ENCODE results near the gene LRIG1. TPM values are rescaled to one million over a fixed set of nuclear protein-coding genes. Genes with fewer than 3 reads are reported as not detected.

The LRIG1 gene
- total and polyA plus RNA-seq, 7 experiments from 2014 or later, result 14.5 to 46.3 (median 34.4) TPM

DNA sequence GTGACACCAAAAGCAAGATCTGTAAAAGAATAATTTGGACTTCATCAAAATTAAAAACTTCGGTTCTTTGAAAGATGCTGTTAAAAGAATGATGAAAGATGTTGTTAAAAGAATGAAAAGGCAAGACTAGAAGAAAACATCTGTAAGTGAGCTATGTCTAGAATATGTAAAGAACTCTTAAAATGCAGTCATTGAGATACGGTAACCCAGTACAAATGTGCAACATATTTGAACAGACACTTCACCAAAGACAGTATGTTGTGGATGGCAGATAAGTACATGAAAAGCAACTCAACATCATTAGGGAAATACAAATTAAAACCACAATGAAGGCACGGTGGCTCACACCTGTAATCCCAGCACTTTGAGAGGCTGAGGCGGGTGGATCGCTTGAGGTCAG, 139.5 kb downstream of the LRIG1 start:
- H3K36me3 Mint-ChIP-seq, result peaks cover 0 to 34% (median 20%) of the 10 kb centered on the region in 5 donors
- POLR2A ChIA-PET, result no interaction called here
- H3K27ac Mint-ChIP-seq, result peak overlapping the region in 1 of 9 donors; percentile 2
- no peak overlapping the region for H3K27ac ChIP-seq (ENCODE audit: low read depth, low read length)
- intact Hi-C loops (cut with micrococcal nuclease), result no loop called here
- DNase-seq, result no peak
- no peaks in the 10 kb centered on the region for H3K4me1 ChIP-seq (ENCODE audit: control insufficient read depth in 2 of 2, insufficient read depth in 2 of 2, low read length in 2 of 2)
- H3K4me3 ChIP-seq (ENCODE audit: low read length), result no peak overlapping the region
- no peaks in the 10 kb centered on the region for H3K9me3 ChIP-seq (ENCODE audit: control insufficient read depth in 2 of 3, low read length in 3 of 3)
- CTCF ChIA-PET, result no interaction called here
- no peak for ATAC-seq
- no peaks in the 10 kb centered on the region for H3K9me3 Mint-ChIP-seq
- no peaks in the 10 kb centered on the region for H3K27me3 Mint-ChIP-seq
- H3K36me3 ChIP-seq (ENCODE audit: control insufficient read depth in 2 of 3, insufficient read depth in 3 of 3, low read length in 3 of 3), result no peaks in the 10 kb centered on the region
- no peaks in the 10 kb centered on the region for H3K27me3 ChIP-seq (ENCODE audit: control insufficient read depth in 2 of 2, insufficient read depth in 2 of 2, low read length in 2 of 2)
- H3K4me3 Mint-ChIP-seq, result no peak overlapping the region
- H3K4me1 Mint-ChIP-seq, result peaks cover 0 to 5% (median 0%) of the 10 kb centered on the region in 7 donors

DNA sequence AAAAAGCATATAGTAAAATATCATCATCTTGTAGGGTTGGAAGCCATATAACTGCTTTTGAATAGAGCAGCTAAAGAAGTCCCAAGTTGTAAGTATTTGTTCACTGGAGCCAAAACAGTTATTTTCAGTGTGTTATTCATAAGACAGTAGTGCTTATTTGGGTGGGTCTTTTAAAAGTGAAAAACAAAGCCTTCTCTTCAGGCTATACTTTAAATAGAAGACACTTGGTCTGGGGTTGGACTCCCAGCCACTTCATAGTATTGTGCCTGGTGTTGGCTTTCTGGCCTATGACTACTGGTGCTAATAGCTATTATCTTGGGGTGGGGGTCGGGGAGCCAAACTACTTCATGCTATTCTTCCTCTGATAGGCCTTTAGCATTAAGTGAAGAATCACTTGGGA, 144.8 kb downstream of the LRIG1 start:
- POLR2A ChIA-PET, result no interaction called here
- Mint-ChIP-seq H3K36me3 (peaks cover 0 to 29% (median 5%) of the 10 kb centered on the region in 5 donors), H3K27ac (no peak overlapping the region), H3K27me3 (no peaks in the 10 kb centered on the region), H3K9me3 (no peaks in the 10 kb centered on the region), H3K4me3 (no peak overlapping the region), H3K4me1 (peaks cover 0 to 27% (median 7%) of the 10 kb centered on the region in 7 donors)
- Histone ChIP-seq H3K4me3 (ENCODE audit: low read length) (no peak overlapping the region), H3K36me3 (ENCODE audit: control insufficient read depth in 2 of 3, insufficient read depth in 3 of 3, low read length in 3 of 3) (no peaks in the 10 kb centered on the region), H3K9me3 (ENCODE audit: control insufficient read depth in 2 of 3, low read length in 3 of 3) (no peaks in the 10 kb centered on the region), H3K4me1 (ENCODE audit: control insufficient read depth in 2 of 2, insufficient read depth in 2 of 2, low read length in 2 of 2) (peaks cover 0 to 7% of the 10 kb centered on the region in 2 donors), H3K27me3 (ENCODE audit: control insufficient read depth in 2 of 2, insufficient read depth in 2 of 2, low read length in 2 of 2) (no peaks in the 10 kb centered on the region), H3K27ac (ENCODE audit: low read depth, low read length) (no peak overlapping the region)
- no peak for DNase-seq
- CTCF ChIA-PET, result interaction anchor here (0.5 to 0.6 kb wide), 2 partner anchors 143 to 476 kb away, joined by 3 to 4 read pairs; no protein-coding TSS in a partner anchor
- intact Hi-C loops (cut with micrococcal nuclease), result no loop called here
- no peak for ATAC-seq

DNA sequence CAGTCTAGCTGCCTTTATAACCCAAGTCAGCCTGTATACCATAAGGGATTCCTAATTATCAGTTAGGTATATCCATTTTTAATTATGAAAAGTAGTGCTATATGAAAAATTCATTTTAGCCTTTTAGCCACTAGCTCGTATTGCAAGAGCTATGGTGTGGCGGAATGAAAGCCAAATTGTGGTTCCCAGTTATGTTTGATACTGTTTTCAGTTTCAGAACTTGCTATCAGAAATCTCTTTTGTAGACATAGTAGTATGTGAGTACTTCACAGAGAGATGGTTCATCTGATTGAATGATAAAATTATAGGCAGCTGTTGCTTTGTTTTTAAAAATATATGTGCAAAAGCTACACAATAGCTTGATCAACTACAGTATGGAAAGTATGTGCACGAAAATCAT, 145.4 kb downstream of the LRIG1 start:
- Histone ChIP-seq H3K27me3 (ENCODE audit: control insufficient read depth in 2 of 2, insufficient read depth in 2 of 2, low read length in 2 of 2) (no peaks in the 10 kb centered on the region), H3K27ac (ENCODE audit: low read depth, low read length) (no peak overlapping the region), H3K36me3 (ENCODE audit: control insufficient read depth in 2 of 3, insufficient read depth in 3 of 3, low read length in 3 of 3) (no peaks in the 10 kb centered on the region), H3K4me3 (ENCODE audit: low read length) (no peak overlapping the region), H3K9me3 (ENCODE audit: control insufficient read depth in 2 of 3, low read length in 3 of 3) (no peaks in the 10 kb centered on the region), H3K4me1 (ENCODE audit: control insufficient read depth in 2 of 2, insufficient read depth in 2 of 2, low read length in 2 of 2) (peaks cover 0 to 7% of the 10 kb centered on the region in 2 donors)
- no peak overlapping the region for H3K4me3 Mint-ChIP-seq
- intact Hi-C loops (cut with micrococcal nuclease), result no loop called here
- ChIA-PET POLR2A (interaction anchor here (0.6 kb wide), 1 partner anchor 70 kb away, joined by 3 read pairs; no protein-coding TSS in a partner anchor), CTCF (no interaction called here)
- H3K36me3 Mint-ChIP-seq, result peaks cover 0 to 31% (median 10%) of the 10 kb centered on the region in 5 donors
- peak overlapping the region in 1 of 9 donors; percentile 7 for H3K27ac Mint-ChIP-seq
- ATAC-seq (no peak), DNase-seq (no peak)
- H3K9me3 Mint-ChIP-seq, result no peaks in the 10 kb centered on the region
- no peaks in the 10 kb centered on the region for H3K27me3 Mint-ChIP-seq
- peaks cover 0 to 30% (median 9%) of the 10 kb centered on the region in 7 donors for H3K4me1 Mint-ChIP-seq

DNA sequence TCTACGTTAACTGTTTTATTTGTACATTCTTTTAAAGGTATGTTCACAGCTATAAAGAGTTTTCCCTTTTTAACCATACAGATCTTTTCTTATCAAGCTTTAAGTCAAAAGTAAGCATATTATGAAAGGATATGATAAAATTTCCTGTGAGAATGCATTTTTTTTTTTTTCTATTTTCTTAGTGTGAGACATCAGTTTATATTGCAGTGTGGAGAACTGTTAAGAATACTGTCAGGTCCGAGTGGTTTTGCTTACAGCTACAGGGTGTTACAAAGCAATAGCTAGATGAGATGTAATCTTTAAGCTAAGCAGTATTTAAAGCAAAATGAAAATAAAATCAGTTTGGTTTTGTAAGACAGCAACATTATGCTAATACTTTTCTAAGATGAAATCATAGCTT, 146.8 kb downstream of the LRIG1 start:
- ATAC-seq, result peak; percentile 75
- POLR2A ChIA-PET, result interaction anchor here (0.6 kb wide), 1 partner anchor 9 kb away, joined by 3 read pairs; no protein-coding TSS in a partner anchor
- CTCF ChIA-PET, result interaction anchor here (0.7 kb wide), 1 partner anchor 457 kb away, joined by 6 read pairs; no protein-coding TSS in a partner anchor
- no peak overlapping the region for H3K4me3 Mint-ChIP-seq
- H3K27ac Mint-ChIP-seq, result no peak overlapping the region
- Histone ChIP-seq H3K36me3 (ENCODE audit: control insufficient read depth in 2 of 3, insufficient read depth in 3 of 3, low read length in 3 of 3) (no peaks in the 10 kb centered on the region), H3K9me3 (ENCODE audit: control insufficient read depth in 2 of 3, low read length in 3 of 3) (no peaks in the 10 kb centered on the region), H3K4me1 (ENCODE audit: control insufficient read depth in 2 of 2, insufficient read depth in 2 of 2, low read length in 2 of 2) (peaks cover 0 to 7% of the 10 kb centered on the region in 2 donors), H3K4me3 (ENCODE audit: low read length) (no peak overlapping the region), H3K27ac (ENCODE audit: low read depth, low read length) (no peak overlapping the region), H3K27me3 (ENCODE audit: control insufficient read depth in 2 of 2, insufficient read depth in 2 of 2, low read length in 2 of 2) (no peaks in the 10 kb centered on the region)
- no peak for DNase-seq
- H3K9me3 Mint-ChIP-seq, result no peaks in the 10 kb centered on the region
- peaks cover 0 to 34% (median 20%) of the 10 kb centered on the region in 5 donors for H3K36me3 Mint-ChIP-seq
- intact Hi-C loops (cut with micrococcal nuclease), result no loop called here
- H3K27me3 Mint-ChIP-seq, result no peaks in the 10 kb centered on the region
- H3K4me1 Mint-ChIP-seq, result peaks cover 0 to 30% (median 9%) of the 10 kb centered on the region in 7 donors

DNA sequence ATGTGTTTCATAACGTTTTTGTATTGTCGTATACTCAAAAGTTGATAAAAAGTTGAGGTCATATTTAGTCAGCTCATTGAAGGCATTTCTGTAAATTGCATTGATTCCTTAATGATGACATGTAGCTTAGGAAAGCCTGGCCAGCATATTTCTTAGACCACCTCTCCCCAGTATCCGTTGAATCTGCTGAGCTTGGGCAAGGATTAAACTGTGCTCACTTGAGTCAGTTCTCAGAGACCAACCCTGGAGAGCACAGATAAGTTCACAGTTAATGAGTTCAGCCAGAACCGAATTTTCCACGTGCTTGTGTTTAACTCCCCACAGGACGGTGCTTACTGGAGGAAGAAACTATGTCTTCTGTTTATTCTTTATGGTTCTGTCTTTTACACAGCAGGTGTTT, 147.3 kb downstream of the LRIG1 start:
- Histone ChIP-seq H3K27ac (ENCODE audit: low read depth, low read length) (no peak overlapping the region), H3K4me1 (ENCODE audit: control insufficient read depth in 2 of 2, insufficient read depth in 2 of 2, low read length in 2 of 2) (peaks cover 0 to 7% of the 10 kb centered on the region in 2 donors), H3K9me3 (ENCODE audit: control insufficient read depth in 2 of 3, low read length in 3 of 3) (no peaks in the 10 kb centered on the region), H3K36me3 (ENCODE audit: control insufficient read depth in 2 of 3, insufficient read depth in 3 of 3, low read length in 3 of 3) (no peaks in the 10 kb centered on the region), H3K27me3 (ENCODE audit: control insufficient read depth in 2 of 2, insufficient read depth in 2 of 2, low read length in 2 of 2) (no peaks in the 10 kb centered on the region), H3K4me3 (ENCODE audit: low read length) (no peak overlapping the region)
- no peaks in the 10 kb centered on the region for H3K9me3 Mint-ChIP-seq
- peaks cover 0 to 30% (median 9%) of the 10 kb centered on the region in 7 donors for H3K4me1 Mint-ChIP-seq
- no peak for ATAC-seq
- H3K4me3 Mint-ChIP-seq, result no peak overlapping the region
- H3K27ac Mint-ChIP-seq, result no peak overlapping the region
- H3K27me3 Mint-ChIP-seq, result no peaks in the 10 kb centered on the region
- DNase-seq, result no peak
- intact Hi-C loops (cut with micrococcal nuclease), result no loop called here
- POLR2A ChIA-PET, result interaction anchor here (0.6 kb wide), 1 partner anchor 8 kb away, joined by 3 read pairs; no protein-coding TSS in a partner anchor
- H3K36me3 Mint-ChIP-seq, result peaks cover 0 to 38% (median 21%) of the 10 kb centered on the region in 5 donors
- CTCF ChIA-PET, result interaction anchor here (0.7 kb wide), 1 partner anchor 458 kb away, joined by 6 read pairs; no protein-coding TSS in a partner anchor

DNA sequence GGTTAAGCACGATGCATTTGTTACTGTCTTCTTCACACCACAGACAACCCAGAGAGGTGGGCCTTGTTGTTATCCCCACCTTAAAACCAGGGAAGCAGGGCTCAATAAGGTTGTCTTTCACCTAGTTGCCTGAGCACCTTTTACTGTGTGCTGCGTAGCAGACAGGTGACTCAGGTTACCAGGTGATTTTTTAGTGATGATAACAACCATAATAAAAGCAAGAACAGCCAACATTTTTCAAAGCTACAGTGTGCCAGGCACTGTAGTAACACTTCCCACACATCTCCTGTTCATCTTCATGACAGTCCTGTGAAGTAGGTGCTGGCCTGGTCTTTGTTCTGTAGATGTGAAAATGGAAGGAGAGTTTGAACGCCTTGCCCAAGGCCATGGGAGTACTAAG, 147.8 kb downstream of the LRIG1 start:
- ATAC-seq, result no peak

DNA sequence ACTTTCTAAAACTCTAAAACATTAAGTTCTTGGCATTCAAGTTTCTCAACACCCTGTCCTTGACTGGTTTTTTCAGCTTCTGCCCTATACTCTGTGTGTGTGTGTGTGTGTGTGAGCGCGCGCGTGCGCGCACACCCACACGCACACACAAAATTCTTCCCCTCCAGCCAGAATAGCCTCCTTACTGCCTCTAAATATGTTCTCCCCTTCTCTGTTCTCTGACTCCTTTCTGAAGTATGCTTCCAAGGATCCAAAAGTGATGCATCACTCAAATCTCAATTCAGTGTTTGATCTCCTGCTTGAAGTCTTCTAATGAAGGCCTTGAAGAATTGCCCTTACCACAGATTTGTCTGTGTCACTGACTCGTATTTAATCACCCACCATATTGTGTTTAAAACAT, 150.2 kb downstream of the LRIG1 start:
- H3K27ac Mint-ChIP-seq, result peak overlapping the region in 2 of 9 donors; percentile 0 to 56
- CTCF ChIA-PET, result interaction anchor here (0.6 kb wide), 1 partner anchor 14 kb away, joined by 3 read pairs; no protein-coding TSS in a partner anchor
- Histone ChIP-seq H3K9me3 (ENCODE audit: control insufficient read depth in 2 of 3, low read length in 3 of 3) (no peaks in the 10 kb centered on the region), H3K4me1 (ENCODE audit: control insufficient read depth in 2 of 2, insufficient read depth in 2 of 2, low read length in 2 of 2) (peaks cover 0 to 7% of the 10 kb centered on the region in 2 donors), H3K4me3 (ENCODE audit: low read length) (no peak overlapping the region), H3K27me3 (ENCODE audit: control insufficient read depth in 2 of 2, insufficient read depth in 2 of 2, low read length in 2 of 2) (no peaks in the 10 kb centered on the region), H3K36me3 (ENCODE audit: control insufficient read depth in 2 of 3, insufficient read depth in 3 of 3, low read length in 3 of 3) (peaks cover 0 to 8% (median 0%) of the 10 kb centered on the region in 3 experiments), H3K27ac (ENCODE audit: low read depth, low read length) (no peak overlapping the region)
- ATAC-seq, result no peak
- peaks cover 8 to 58% (median 43%) of the 10 kb centered on the region in 5 donors for H3K36me3 Mint-ChIP-seq
- H3K4me3 Mint-ChIP-seq, result no peak overlapping the region
- intact Hi-C loops (cut with micrococcal nuclease), result no loop called here
- no peak for DNase-seq
- H3K9me3 Mint-ChIP-seq, result peaks cover 0 to 10% (median 0%) of the 10 kb centered on the region in 11 donors
- no peaks in the 10 kb centered on the region for H3K27me3 Mint-ChIP-seq
- POLR2A ChIA-PET, result no interaction called here
- peaks cover 0 to 25% (median 9%) of the 10 kb centered on the region in 7 donors for H3K4me1 Mint-ChIP-seq

More for the DNA sequence above, 147.8 kb downstream of the LRIG1 start:
- no peak for DNase-seq
- H3K27ac Mint-ChIP-seq, result no peak overlapping the region
- no peak overlapping the region for H3K27ac ChIP-seq (ENCODE audit: low read depth, low read length)
- no peak overlapping the region for H3K4me3 Mint-ChIP-seq
- peaks cover 0 to 7% of the 10 kb centered on the region in 2 donors for H3K4me1 ChIP-seq (ENCODE audit: control insufficient read depth in 2 of 2, insufficient read depth in 2 of 2, low read length in 2 of 2)
- no peaks in the 10 kb centered on the region for H3K9me3 ChIP-seq (ENCODE audit: control insufficient read depth in 2 of 3, low read length in 3 of 3)
- ChIA-PET CTCF (no interaction called here), POLR2A (no interaction called here)
- no peaks in the 10 kb centered on the region for H3K27me3 Mint-ChIP-seq
- H3K4me3 ChIP-seq (ENCODE audit: low read length), result no peak overlapping the region
- H3K36me3 Mint-ChIP-seq, result peaks cover 0 to 38% (median 24%) of the 10 kb centered on the region in 5 donors
- peaks cover 0 to 30% (median 9%) of the 10 kb centered on the region in 7 donors for H3K4me1 Mint-ChIP-seq
- H3K9me3 Mint-ChIP-seq, result peaks cover 0 to under 1% (median 0%) of the 10 kb centered on the region in 11 donors
- intact Hi-C loops (cut with micrococcal nuclease), result no loop called here
- H3K27me3 ChIP-seq (ENCODE audit: control insufficient read depth in 2 of 2, insufficient read depth in 2 of 2, low read length in 2 of 2), result no peaks in the 10 kb centered on the region
- H3K36me3 ChIP-seq (ENCODE audit: control insufficient read depth in 2 of 3, insufficient read depth in 3 of 3, low read length in 3 of 3), result no peaks in the 10 kb centered on the region
